A204.1 (cell line): ENCODE data around the gene ETV1.

Source experiments
- FAIRE-seq: peaks from 2 replicates; lab custom pipeline; 2012; peaks lifted over from hg19 to GRCh38; lab: Jason Lieb, UNC

Gene ETV1

DNA sequence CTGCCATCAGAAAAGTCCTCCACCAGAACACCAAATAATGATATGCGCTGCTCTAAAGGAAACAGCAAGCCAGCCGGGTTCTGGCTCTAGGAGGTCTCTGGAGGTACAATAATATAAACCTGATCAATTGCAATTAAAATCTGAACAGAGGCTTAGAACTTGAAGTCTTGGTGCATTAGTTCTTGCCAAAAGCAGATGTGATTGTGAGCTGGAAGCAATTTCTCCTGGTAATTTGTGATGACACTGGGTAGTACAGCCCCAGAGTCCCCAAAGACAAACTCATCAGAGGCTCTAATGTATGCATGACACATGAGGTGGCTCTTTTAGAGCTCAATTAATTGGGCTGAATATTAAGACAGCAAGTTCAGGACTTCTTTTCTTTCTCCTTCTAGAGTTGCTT lies 3.3 kb downstream of the ETV1 start:
- FAIRE-seq = no peak

DNA sequence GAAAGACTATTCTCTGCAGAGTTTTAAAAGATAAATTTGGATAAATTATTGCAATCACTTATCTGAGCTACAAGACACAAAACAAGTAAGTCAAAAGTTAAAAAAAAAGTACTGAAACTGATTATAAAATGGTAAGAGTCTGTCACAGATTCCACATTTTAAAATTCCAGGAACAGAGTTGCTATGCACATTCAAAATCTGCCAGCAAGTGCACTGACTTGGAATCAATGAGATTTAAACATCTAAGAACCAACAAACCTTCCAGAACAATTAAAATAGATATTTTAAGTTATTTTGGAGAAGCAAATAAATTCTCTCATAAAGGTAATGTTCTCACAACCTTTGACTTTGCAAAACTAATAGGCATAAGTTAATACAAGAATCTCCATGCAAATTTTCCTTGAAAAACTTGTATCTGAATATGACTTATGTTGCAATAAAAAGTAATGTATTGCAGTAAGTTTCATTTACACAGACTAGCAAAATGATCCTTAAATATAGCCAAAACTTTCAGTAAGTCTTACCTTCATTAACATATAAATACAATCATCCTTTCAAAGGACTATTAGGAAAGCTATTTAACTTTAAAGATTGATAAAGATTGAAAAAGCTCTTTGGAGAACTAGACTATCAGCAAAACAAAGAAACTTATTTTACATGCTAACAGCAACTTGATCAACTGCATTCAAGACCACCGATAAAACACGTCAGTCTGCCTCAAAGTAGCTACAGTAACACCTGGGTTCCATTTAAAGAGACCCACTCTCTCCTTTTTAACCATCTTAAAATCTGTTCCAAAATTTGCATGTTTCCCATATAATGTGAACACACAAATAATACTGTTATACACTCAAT lies 4.4 kb downstream of the ETV1 start:
- peak; percentile 11 for FAIRE-seq

DNA sequence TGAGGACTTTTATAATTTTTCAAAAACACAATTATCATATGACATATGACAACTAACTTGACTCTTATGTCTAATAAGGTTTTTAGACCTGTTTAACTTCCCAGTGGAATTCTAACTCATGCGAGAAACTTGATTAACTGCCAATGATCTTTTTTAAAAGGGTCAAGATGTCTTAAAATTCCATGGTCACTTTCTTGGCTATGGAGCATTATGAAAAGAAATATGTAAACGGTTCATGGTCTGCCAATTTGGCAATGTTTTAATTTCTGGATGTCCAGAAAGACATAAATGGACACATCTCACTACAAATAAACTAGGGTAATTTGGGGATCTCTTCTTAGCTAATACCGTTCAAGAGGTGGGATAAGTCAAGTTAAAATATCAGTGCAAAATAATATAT lies 5.4 kb downstream of the ETV1 start:
- peak; percentile 3 for FAIRE-seq

DNA sequence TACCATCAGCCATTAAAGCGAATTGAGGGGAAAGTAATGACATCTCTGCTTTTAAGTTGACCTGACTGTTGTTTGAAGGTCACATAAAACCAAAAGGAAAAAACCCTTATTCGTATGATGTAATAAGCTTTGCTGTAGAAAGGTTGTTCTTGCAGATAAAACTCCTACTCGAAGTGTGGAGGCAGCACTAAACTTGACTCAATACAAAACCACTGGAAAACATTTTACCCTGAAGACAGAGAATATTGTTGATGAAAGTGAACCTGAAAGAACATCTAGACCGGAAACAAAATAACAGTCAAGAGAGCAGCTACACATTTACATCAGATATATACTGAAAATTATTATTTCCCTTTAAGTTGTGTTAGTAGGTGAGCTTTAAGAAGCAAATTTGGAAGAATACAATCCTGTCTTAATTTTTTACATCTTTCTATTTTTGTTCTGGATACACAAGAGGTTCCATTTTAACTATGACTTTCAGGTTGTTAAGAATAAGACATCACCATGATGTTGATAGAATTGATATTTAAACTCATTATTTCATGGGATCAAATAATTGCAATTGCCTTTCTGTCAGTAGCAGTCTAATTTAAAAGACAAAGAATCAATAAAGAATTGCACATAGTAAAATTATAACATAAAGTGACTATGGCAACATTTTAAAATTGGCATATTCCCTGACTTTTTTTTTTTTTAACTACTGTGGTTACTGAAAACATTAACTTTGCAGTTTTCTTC lies 6.4 kb downstream of the ETV1 start:
- peak; percentile 79 for FAIRE-seq

DNA sequence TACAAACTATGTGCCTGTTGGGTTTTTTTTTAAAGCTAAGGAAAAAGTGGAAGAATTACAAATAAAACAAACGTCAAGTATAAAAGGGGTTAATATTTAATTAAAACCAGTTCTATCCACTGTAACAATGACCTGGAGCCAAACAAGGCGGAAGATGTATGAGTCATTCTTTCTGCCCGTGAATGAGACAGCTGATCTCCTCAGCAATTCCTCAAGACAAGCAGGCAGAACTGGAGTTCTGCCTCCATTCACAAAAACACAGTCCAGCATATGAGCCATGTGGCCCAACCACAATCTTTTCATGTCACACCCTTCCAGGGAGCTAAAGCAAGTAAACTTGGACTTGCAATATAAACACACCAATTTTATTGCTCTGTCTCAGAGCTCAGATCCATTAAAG lies 8.4 kb downstream of the ETV1 start:
- no peak for FAIRE-seq

DNA sequence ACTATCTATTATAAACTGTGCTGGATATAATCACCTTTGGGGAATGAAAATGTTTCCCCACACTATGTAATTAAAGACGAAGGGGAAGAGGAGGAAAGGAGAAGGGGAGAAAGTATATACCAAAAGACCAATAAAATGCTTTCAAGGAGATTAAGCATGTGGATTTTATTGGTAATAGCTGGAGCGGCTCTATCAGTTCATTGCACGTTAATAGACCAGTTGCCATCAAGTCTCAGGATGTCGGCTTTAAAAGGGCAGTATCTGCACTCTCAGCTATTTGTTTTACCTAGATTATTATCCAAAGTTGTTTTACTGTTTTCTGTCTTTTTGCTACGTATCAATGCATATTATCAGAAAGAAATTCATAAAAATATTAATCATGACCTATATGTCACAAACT lies 9.0 kb downstream of the ETV1 start:
- no peak for FAIRE-seq

DNA sequence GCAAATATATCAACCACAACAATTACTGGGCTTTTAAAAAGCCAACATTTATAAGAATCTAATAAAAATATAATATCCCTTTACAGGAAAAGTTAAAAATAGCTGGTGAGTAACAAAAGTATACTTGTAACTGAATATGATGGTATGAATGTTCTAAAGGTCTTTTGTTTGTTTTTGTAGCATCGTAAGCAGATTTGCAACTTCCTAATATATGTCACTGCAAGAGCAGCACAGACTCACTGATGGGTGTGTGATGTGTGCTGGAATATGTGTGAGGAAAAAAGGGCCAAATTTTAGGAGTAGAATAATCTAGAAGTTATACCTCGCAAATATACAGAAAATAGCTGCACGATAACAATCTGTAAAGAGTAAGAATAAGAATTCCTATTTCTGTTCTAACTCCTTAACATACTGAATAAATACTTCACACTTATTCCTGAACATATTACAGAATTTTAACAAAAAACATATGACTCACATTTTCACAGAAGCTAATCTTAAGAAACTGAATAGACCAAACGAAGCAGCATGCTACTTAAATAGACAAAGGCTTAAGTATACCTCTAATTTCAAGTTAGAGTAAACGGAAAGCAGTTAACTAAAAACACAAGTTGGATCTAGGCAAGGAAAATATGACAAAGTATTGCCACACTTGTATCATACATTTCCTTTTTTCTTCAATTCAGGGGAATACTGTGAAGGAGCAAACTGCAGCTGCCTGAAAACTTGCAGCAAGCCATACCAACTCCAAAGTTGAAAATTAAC lies 9.6 kb downstream of the ETV1 start:
- no peak for FAIRE-seq

DNA sequence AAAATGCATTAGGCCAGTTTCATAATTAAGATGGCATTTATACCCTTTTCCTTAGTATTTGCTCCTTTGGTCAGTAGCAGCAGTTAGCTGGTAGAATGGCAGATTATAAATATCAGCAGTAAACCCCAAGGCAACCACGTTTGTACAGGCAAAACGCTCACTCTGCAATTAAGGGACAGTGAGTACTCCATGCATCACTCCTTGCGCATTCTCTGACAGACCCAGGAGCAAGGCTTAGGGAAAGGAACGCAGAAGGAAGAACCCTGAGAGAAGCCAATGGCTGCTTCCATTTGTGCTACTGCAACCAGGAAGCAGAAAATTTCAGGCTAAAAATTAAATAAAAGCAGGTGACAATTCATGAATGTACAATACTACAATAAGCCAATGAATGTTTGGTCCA lies 12.9 kb downstream of the ETV1 start:
- FAIRE-seq = no peak

DNA sequence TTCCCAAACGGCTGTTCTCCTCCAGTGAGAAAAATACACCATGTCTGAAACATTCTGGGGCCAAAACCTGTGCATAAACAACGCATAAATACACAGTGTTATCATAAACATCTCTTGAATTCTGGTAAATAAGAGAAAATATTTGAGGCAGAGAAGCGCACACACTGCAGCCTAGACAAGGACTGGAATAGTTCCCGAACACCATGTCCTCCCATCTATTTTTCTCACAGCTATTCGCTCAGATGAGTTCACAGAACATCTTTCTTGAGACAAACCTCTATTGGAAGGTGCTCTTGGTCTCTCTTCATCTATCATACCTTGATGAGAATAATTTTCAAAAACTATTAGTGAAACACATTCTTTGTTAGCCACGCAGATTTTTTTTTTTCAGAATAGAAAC lies 24.4 kb downstream of the ETV1 start:
- no peak for FAIRE-seq

DNA sequence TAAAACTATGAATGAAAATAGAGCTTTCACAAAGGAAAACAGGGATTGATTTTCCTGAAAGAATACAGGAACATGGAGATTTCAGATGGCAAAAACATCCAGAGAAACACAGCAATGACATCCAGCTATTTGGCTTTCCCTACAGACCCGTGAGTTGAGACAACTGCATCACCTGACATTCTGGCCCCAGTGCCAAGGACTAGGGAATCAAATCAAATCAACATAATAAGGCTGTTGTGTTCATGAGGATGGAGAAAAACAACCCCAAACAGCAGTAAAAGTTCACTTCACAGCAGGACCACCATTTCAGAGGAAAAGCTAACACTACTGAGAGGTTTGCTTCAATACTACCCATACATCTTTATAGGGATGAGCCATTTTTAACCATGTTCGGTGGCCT lies 25.5 kb downstream of the ETV1 start:
- no peak for FAIRE-seq

DNA sequence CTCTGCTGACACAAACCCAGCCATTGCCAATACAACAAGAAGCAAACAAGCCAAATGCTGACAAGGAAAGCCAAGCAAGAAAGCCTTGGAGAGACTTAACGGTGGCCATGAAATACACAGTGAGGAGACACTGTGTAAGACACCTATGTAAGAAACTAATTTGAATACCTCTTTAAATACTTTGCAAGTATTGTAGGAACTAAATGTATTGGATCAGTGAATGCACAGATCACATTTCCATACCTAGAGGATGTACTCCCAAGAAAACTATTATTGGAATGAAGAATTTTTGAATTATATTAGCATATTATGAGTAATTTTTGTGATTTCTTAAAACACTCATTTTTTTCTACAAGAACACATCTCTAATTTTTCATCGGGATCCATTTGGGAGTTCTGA lies 34.0 kb downstream of the ETV1 start:
- no peak for FAIRE-seq

DNA sequence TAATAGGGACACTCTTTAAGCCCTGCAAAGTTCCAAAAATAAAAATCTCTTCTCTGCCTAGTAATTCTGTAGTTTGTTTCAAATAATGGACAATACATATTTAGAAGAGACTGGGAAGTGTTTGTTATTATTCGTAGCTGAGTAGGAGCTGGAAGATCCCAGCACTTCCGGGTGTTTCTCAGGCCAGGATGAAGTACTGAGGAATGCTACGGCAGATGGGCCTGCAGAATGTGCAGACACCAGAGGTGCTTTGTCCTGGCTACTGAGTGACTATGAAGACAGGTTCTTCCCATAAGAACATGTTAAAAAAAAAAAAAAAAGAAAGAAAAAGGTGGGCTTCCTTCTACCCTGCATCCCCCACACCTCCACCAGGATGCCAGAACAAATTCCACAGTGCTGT lies 36.1 kb downstream of the ETV1 start:
- FAIRE-seq = no peak

DNA sequence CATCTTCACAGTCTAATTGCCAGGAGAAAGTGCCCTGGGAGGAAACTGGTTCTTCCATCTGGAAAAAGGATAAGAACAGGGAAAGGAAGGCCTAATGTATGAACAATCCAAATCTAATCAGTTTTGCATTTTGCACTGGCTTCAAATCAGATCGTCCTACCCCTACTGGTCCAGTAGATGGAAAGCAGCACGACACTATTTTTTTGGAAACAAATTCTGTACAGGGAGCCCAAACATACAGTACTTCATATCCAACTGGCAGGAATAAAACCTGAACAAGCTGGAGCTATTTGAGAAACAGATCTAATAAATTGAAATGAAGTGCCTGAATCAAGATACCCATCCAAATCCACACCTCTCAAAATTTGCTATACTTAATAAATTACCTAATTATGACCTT lies 36.5 kb downstream of the ETV1 start:
- no peak for FAIRE-seq

DNA sequence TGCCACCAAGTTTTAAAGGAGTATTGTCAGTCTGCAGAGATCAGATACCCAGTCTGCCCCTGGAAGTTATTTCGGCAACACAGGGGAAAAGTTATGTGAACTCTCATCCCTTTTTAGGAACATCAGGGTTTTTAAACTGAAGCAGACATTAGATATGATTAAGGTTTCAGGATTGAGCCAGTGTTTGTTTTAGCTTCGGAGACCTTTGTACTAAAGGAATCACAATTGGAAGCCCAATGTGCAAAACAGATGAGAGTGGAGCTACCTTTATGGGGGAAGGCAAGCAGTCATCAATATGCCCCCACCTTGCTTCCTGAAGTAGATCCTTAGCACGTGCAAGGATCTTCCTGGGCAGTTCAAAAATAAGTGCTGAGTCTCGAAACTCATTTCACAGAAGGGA lies 39.5 kb downstream of the ETV1 start:
- no peak for FAIRE-seq

DNA sequence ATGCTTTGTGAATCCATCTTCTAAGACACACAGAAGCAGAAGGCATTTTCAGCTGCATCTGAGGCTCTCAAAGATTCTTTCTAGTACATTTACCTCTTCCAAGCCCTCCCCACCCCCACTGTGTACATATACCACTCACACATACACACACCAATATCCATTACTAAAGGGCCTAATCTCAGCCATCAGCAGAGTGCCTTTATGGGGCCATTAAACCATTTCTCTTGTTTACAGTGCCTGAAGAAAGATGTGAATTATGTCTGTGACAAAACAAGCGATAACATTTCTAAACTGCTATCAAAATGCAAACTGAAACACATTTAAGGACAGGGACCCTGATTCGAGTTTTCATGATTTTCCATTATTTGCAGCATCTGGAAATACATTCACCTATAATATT lies 40.0 kb downstream of the ETV1 start:
- FAIRE-seq = no peak

DNA sequence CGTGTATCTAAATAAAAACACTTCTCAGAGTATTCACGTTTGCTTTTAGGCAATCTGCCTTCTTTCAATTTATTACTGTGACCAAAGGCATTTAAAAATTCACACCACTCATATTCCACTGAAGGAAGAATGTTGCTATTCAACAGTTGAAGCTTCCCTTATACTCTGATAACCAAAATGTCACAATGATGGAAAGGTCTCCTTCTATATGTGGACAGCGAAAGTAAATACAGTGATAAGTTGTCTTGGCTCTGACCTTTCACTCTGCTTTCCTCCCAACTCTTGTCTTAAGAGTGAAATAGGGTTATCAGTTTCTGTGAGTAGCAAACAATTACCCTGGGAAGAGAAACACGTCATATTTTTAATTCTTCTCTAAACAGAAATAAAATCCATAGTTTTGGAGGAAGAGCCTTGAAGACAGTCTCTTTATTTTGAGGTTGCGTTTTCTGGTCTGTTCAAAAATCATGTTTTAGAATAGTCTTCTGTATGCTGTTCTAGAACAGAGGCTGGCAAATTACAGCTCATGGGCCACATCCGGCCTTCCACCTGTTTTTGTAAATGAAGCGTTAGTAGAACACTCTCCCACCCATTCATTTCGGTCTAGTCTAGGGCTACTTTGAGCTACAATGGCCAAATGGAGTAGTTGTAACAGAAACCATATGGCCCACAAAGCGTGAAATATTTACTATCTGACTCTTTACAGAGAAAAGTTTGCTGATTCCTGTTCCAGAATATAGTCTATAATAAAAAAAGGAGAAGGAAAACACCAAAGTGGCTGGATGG lies 41.3 kb downstream of the ETV1 start:
- FAIRE-seq = no peak

DNA sequence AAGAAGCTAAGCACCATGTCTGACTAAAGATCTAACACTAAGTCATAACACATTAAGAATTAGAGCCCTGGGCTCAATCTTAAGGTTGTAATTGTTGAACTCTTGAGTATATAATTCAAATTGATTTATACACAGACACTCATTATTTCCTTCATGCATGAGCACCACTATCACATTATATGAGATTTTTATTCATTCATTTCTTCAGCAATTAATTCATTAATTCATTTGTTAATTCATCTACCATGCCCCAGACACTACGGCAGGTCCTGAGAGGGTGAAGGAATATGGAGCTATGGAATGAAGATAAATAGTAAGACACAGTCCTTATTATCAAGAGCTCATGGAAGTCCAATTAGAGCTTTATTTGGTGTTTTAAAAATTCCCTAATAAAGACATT lies 41.9 kb downstream of the ETV1 start:
- FAIRE-seq = no peak

DNA sequence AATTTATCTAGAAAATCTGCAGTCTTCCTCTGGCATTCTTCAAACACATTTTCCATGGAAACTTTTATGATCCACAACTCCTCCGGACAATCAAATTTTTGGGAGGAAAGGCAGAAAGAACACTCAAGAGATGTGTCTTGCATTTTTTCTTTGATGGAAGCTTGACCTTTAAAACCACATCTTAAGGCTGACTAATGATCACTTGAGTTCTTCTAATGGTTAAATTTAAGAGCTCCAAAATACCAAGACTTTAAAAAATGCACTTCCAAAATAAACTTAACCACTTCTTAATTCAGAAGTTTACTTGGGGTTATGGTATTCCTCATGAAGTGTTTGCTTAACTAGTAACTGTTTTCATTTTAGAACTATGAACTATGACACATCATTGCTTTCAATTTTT lies 43.3 kb downstream of the ETV1 start:
- no peak for FAIRE-seq

DNA sequence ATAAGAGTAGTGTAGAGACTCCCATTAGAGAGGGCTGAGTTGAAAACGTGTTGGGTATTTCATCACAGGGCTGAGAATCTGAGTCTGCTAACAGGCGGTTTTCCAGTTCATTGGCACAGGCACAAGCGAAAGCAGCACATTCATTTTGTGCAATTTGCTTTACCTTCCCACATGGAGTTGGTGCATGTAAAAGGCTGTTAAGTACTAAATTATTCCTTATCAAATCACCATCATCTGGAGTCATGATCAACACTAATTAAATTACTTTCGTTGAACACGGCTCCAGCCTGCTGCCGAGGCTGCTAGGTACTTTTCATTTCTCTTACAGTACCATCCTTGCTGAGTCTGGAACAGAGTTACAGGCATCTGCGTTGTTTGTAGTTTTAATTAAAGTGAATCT lies 43.8 kb downstream of the ETV1 start:
- FAIRE-seq = no peak

DNA sequence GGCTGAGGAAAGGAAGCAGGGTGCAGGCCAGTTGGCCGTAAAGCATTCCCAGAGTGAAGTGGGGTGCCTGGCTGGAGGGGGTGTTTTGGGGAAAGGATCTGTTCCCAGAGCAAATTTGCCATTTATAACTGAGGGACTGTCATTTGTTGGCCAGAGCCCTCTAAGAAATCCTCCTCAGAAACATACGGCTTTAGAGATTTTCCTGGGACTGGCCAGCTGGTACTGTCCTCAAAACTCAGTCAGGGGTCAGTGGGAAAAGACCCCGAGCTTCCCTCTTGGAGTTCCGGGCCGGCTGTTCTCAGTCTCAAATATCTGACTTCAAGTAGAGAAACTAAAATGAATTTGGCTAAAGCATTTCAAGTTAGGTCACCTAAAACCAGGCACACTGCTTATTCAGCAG lies 55.9 kb downstream of the ETV1 start:
- FAIRE-seq = no peak

DNA sequence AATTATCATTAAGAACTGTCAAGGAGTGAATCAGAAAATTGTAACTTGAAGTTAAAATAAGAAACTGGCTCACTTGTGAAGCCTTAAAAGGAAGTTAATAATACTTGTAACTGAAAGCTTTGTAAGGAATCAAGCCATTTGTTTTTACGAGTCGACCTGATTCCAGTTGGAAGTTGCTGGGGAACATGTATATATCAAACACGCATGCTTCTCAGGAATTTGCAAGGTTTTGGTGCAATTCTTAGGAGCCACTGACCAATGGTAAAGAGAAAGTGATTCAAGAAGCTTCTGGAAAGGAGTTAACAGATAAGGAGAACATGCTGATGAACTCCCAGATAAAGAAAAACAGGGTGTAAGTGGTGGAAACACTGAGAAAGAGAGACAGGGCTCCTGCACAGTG lies 56.4 kb downstream of the ETV1 start:
- no peak for FAIRE-seq

DNA sequence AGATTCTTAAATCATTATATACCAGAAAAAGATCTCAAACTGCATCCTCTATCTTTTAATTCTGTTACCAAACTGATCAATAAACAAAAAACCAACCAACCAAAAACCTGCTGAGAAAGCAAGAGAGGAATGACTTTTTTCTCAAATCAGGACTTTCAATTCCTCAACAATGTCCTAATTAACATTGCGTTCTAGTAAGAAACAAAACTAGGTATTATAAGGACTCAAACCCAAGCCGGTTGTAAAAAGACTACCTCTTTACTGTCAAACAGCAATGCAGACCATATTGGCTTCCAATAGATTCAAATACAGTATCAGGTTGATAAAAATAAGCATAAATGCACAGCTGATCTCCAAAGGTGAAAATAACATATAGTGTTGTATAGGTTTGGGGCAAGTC lies 57.3 kb downstream of the ETV1 start:
- FAIRE-seq = no peak
